ENCODE data around the gene SLC44A5. TPM values are rescaled to one million over a fixed set of nuclear protein-coding genes. Genes with fewer than 3 reads are reported as not detected.

Gene SLC44A5
- total RNA-seq, 4 donors from 2014 or later: 0.15 to 0.58 TPM; not detected in 2

DNA sequence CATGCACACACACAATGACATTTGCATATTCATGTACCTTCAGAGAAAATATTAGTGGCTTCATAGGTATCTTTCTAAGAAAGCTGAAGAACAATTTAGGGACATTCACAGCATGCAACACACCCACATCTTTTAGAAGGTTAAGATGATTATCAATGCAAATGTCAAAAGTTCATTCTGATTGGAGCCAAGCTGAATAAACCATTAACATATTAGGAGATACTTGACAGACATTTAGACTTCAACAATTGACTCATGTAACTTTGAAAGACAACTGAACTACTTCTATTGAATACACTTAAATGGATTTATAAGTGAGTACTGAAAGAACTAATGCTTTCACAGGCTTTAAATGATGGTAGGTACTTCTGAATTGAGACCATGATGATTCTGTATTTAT, 365.7 kb downstream of the SLC44A5 start:
- no peaks in the 10 kb centered on the region for H3K9me3 ChIP-seq
- no peaks in the 10 kb centered on the region for H3K4me1 ChIP-seq
- intact Hi-C loops (cut with DNase I; ENCODE audit: low total_unique reads) (no loop called here), in situ Hi-C loops (cut with MboI; ENCODE audit: low sequenced_read_pairs in 4 of 4) (loop anchor here in 1 of 4 donors (25.0 kb wide), 1 partner anchor 392 kb away; no protein-coding TSS in a partner anchor)
- ATAC-seq (no peak), DNase-seq (no peak)
- no peak overlapping the region for H3K4me3 ChIP-seq
- no peaks in the 10 kb centered on the region for H3K27me3 ChIP-seq
- H3K27ac ChIP-seq: no peak overlapping the region
- TF ChIP-seq, protein P1, sequence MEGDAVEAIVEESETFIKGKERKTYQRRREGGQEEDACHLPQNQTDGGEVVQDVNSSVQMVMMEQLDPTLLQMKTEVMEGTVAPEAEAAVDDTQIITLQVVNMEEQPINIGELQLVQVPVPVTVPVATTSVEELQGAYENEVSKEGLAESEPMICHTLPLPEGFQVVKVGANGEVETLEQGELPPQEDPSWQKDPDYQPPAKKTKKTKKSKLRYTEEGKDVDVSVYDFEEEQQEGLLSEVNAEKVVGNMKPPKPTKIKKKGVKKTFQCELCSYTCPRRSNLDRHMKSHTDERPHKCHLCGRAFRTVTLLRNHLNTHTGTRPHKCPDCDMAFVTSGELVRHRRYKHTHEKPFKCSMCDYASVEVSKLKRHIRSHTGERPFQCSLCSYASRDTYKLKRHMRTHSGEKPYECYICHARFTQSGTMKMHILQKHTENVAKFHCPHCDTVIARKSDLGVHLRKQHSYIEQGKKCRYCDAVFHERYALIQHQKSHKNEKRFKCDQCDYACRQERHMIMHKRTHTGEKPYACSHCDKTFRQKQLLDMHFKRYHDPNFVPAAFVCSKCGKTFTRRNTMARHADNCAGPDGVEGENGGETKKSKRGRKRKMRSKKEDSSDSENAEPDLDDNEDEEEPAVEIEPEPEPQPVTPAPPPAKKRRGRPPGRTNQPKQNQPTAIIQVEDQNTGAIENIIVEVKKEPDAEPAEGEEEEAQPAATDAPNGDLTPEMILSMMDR (IDR thresholded peaks at IDR 0.05 in 4 of 5, conservative IDR thresholded peaks at IDR 0.05 in 1 of 5): no peak
- TF ChIP-seq POLR2A (IDR thresholded peaks at IDR 0.05): no peak
- no peaks in the 10 kb centered on the region for H3K36me3 ChIP-seq

GRCh38 chr1:75243124-75243523, 367.8 kb downstream of the SLC44A5 start:
- H3K27me3 ChIP-seq: no peaks in the 10 kb centered on the region
- H3K4me1 ChIP-seq: no peaks in the 10 kb centered on the region
- no peaks in the 10 kb centered on the region for H3K36me3 ChIP-seq
- TF ChIP-seq POLR2A (IDR thresholded peaks at IDR 0.05): no peak
- TF ChIP-seq, protein P1 (IDR thresholded peaks at IDR 0.05 in 4 of 5, conservative IDR thresholded peaks at IDR 0.05 in 1 of 5): no peak
- no peaks in the 10 kb centered on the region for H3K9me3 ChIP-seq
- ATAC-seq (no peak), DNase-seq (no peak)
- H3K27ac ChIP-seq: no peak overlapping the region
- intact Hi-C loops (cut with DNase I; ENCODE audit: low total_unique reads): no loop called here
- no peak overlapping the region for H3K4me3 ChIP-seq
- in situ Hi-C loops (cut with MboI; ENCODE audit: low sequenced_read_pairs in 4 of 4): loop anchor here in 1 of 4 donors (25.0 kb wide), 1 partner anchor 394 kb away; no protein-coding TSS in a partner anchor

DNA sequence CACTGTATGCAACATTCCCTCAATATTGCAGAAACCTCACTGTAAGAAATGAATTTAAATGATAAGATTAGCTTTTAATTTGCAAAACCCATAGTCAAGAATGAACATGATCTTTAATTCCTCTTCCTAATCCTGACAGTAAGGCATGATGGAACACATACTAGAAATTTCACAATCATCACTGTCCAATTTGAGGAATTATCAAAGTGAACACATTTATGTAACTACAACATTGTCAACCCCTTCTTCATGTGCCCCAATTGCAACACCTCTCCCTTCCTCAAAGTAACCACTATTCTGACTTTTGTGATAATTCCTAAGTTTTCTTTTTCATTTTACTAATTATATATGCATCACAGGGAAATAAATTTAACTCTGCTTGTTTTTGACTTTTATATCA, 373.6 kb downstream of the SLC44A5 start:
- TF ChIP-seq, protein P1 (IDR thresholded peaks at IDR 0.05 in 4 of 5, conservative IDR thresholded peaks at IDR 0.05 in 1 of 5): no peak
- no peak for TF ChIP-seq POLR2A (IDR thresholded peaks at IDR 0.05)
- DNase-seq (no peak), ATAC-seq (no peak)
- Histone ChIP-seq H3K4me1 (no peaks in the 10 kb centered on the region), H3K36me3 (no peaks in the 10 kb centered on the region), H3K27ac (no peak overlapping the region), H3K4me3 (no peak overlapping the region), H3K9me3 (no peaks in the 10 kb centered on the region), H3K27me3 (no peaks in the 10 kb centered on the region)
- intact Hi-C loops (cut with DNase I; ENCODE audit: low total_unique reads): no loop called here
- in situ Hi-C loops (cut with MboI; ENCODE audit: low sequenced_read_pairs in 4 of 4): loop anchor here in 1 of 4 donors (25.0 kb wide), 1 partner anchor 400 kb away; no protein-coding TSS in a partner anchor

- Histone ChIP-seq H3K27me3 (no peaks in the 10 kb centered on the region), H3K4me1 (no peaks in the 10 kb centered on the region), H3K9me3 (no peaks in the 10 kb centered on the region), H3K36me3 (no peaks in the 10 kb centered on the region), H3K27ac (no peak overlapping the region), H3K4me3 (no peak overlapping the region)
- intact Hi-C loops (cut with DNase I; ENCODE audit: low total_unique reads) (no loop called here), in situ Hi-C loops (cut with MboI; ENCODE audit: low sequenced_read_pairs in 4 of 4) (loop anchor here in 1 of 4 donors (25.0 kb wide), 1 partner anchor 403 kb away; no protein-coding TSS in a partner anchor)
- TF ChIP-seq, protein P1 (IDR thresholded peaks at IDR 0.05 in 4 of 5, conservative IDR thresholded peaks at IDR 0.05 in 1 of 5): no peak
- TF ChIP-seq POLR2A (IDR thresholded peaks at IDR 0.05): no peak
- ATAC-seq: no peak
- no peak for DNase-seq
These were observed 376.4 kb downstream of the SLC44A5 start for GRCh38 chr1:75234562-75234961.
